Measurements from ENCODE around the gene LRPPRC.

Gene LRPPRC

DNA sequence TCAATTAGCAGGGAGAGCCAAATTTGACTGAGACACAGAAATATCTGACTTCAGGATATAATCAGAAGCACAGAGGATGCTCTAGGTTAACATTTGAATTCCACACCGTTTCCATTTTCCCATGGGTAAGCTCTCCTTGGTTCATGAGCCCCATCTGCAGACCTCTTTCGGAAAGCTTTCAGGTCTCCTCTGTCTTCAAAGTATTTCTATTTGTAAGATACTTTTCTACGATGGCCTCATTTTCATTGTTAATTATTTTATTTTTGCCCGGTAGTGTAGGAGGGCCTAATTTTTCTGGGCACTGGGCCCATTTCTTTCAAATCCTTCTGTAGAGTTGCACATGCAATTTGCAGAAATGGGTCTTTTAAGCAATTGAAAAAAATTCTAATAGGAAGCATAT is 53.8 kb downstream of the LRPPRC start:
- no peaks in the 10 kb centered on the region for H3K4me1 ChIP-seq (ENCODE audit: low read depth, poor library complexity, severe bottlenecking)
- H3K9ac ChIP-seq, result no peak overlapping the region
- H4K20me1 ChIP-seq (ENCODE audit: insufficient read depth), result peaks cover 6% of the 10 kb centered on the region; the same call in 1 of the 2 replicates
- H3K27me3 ChIP-seq (ENCODE audit: insufficient read depth, low read depth), result no peaks in the 10 kb centered on the region
- TF ChIP-seq, protein P1, sequence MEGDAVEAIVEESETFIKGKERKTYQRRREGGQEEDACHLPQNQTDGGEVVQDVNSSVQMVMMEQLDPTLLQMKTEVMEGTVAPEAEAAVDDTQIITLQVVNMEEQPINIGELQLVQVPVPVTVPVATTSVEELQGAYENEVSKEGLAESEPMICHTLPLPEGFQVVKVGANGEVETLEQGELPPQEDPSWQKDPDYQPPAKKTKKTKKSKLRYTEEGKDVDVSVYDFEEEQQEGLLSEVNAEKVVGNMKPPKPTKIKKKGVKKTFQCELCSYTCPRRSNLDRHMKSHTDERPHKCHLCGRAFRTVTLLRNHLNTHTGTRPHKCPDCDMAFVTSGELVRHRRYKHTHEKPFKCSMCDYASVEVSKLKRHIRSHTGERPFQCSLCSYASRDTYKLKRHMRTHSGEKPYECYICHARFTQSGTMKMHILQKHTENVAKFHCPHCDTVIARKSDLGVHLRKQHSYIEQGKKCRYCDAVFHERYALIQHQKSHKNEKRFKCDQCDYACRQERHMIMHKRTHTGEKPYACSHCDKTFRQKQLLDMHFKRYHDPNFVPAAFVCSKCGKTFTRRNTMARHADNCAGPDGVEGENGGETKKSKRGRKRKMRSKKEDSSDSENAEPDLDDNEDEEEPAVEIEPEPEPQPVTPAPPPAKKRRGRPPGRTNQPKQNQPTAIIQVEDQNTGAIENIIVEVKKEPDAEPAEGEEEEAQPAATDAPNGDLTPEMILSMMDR (conservative IDR thresholded peaks at IDR 0.05; ENCODE audit: low read depth, low read length), result no peak
- H3K4me2 ChIP-seq, result no peak overlapping the region
- no peak overlapping the region for H3K27ac ChIP-seq
- H3K36me3 ChIP-seq (ENCODE audit: insufficient read depth), result peaks cover 18% of the 10 kb centered on the region; the same call in 1 of the 2 replicates
- H2AFZ ChIP-seq (ENCODE audit: low read depth), result no peak overlapping the region
- H3K4me3 ChIP-seq (IDR thresholded peaks at IDR 0.05; ENCODE audit: insufficient read depth, low read depth, low read length), result no peak overlapping the region
- H3K79me2 ChIP-seq (ENCODE audit: insufficient read depth, low read depth), result no peaks in the 10 kb centered on the region; the same call in 1 of the 2 replicates

DNA sequence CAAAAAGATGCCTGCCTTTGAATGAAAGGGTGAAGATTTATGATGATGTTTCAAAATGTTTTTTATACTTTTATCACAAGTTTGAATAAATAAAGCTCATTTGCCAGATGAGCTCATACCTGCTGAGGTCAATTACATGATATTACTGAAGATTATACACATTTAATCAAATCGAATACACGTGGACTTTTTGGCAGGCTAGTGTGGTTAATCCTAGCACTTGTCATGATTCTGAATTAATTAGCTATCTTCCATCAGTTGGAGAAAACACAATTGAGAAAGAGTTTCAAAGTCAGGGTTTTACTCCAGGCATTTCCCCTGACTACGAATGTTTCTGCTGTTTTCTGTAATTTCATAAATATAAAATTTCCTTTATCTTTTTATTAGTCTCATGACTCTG is 54.4 kb downstream of the LRPPRC start:
- Histone ChIP-seq H4K20me1 (ENCODE audit: insufficient read depth) (peaks cover 6% of the 10 kb centered on the region; the same call in 1 of the 2 replicates), H2AFZ (ENCODE audit: low read depth) (no peak overlapping the region), H3K36me3 (ENCODE audit: insufficient read depth) (0 out of 2 replicates have a peak, but pooled peaks cover 15% of the 10 kb centered on the region), H3K27ac (no peak overlapping the region), H3K9ac (no peak overlapping the region), H3K4me1 (ENCODE audit: low read depth, poor library complexity, severe bottlenecking) (no peaks in the 10 kb centered on the region), H3K4me3 (IDR thresholded peaks at IDR 0.05; ENCODE audit: insufficient read depth, low read depth, low read length) (no peak overlapping the region), H3K79me2 (ENCODE audit: insufficient read depth, low read depth) (no peaks in the 10 kb centered on the region; the same call in 1 of the 2 replicates), H3K4me2 (no peak overlapping the region), H3K27me3 (ENCODE audit: insufficient read depth, low read depth) (no peaks in the 10 kb centered on the region)
- TF ChIP-seq, protein P1 (conservative IDR thresholded peaks at IDR 0.05; ENCODE audit: low read depth, low read length), result no peak

DNA sequence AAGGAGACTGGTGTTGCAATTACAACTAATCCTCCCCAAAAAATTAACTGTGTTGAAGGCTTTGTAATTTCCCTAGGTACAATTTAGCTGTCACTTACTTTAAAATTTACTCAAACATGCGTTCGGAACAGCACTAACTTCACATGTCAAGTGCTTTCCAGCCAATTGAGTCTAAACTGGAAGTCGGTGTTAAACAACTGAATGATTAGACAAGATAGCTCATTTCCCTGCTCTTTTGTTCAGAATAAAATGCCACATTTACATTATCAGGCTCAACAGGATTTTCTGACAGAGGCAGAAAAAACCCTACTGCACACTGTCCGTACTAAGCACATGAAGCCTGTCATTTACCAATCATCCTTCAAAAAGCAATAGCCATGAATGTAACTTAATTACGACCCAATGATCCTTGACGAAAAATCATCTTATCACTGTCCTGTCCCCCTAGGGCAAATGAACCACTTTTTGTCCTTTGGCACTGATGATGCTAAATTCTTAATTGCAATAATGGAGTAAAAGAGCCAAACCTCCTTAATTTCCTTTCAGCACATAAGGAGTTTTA is 56.0 kb downstream of the LRPPRC start:
- TF ChIP-seq, protein P1 (conservative IDR thresholded peaks at IDR 0.05; ENCODE audit: low read depth, low read length), result no peak
- Histone ChIP-seq H3K9ac (no peak overlapping the region), H3K36me3 (ENCODE audit: insufficient read depth) (0 out of 2 replicates have a peak, but pooled peaks cover 15% of the 10 kb centered on the region), H2AFZ (ENCODE audit: low read depth) (no peak overlapping the region), H3K79me2 (ENCODE audit: insufficient read depth, low read depth) (no peaks in the 10 kb centered on the region; the same call in 1 of the 2 replicates), H4K20me1 (ENCODE audit: insufficient read depth) (no peaks in the 10 kb centered on the region), H3K4me2 (no peak overlapping the region), H3K4me3 (IDR thresholded peaks at IDR 0.05; ENCODE audit: insufficient read depth, low read depth, low read length) (no peak overlapping the region), H3K27ac (no peak overlapping the region), H3K4me1 (ENCODE audit: low read depth, poor library complexity, severe bottlenecking) (no peaks in the 10 kb centered on the region), H3K27me3 (ENCODE audit: insufficient read depth, low read depth) (no peaks in the 10 kb centered on the region)

DNA sequence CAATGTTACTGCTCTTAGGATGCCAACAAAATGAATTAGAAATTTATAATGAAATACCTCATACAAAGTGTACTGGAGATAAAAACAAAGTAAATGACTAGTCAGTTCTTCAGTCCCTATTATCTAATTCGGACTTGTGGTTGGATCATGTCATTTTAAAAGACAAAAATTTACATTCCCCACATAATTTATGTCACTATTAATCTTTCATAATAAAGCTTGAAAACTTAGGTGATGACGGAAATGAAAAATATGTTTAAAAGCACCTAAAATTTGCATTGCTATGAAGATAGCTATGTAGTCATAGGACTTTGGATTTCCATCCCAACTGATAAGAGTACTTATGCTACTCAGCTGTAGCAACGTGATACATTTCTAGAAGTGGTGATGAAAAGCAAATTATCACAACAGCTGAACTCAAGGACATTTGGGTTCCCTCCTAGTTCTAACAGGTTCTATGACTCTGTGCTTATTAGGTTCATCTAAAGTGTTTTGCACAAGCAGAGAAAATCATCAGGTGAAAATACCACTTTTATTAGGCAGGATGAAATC is 58.4 kb downstream of the LRPPRC start:
- Histone ChIP-seq H4K20me1 (ENCODE audit: insufficient read depth) (no peaks in the 10 kb centered on the region), H3K27me3 (ENCODE audit: insufficient read depth, low read depth) (no peaks in the 10 kb centered on the region), H2AFZ (ENCODE audit: low read depth) (no peak overlapping the region), H3K4me2 (no peak overlapping the region), H3K79me2 (ENCODE audit: insufficient read depth, low read depth) (no peaks in the 10 kb centered on the region; the same call in 1 of the 2 replicates), H3K4me3 (IDR thresholded peaks at IDR 0.05; ENCODE audit: insufficient read depth, low read depth, low read length) (no peak overlapping the region), H3K4me1 (ENCODE audit: low read depth, poor library complexity, severe bottlenecking) (no peaks in the 10 kb centered on the region), H3K36me3 (ENCODE audit: insufficient read depth) (0 out of 2 replicates have a peak, but pooled peaks cover 11% of the 10 kb centered on the region), H3K9ac (no peak overlapping the region), H3K27ac (no peak overlapping the region)
- TF ChIP-seq, protein P1 (conservative IDR thresholded peaks at IDR 0.05; ENCODE audit: low read depth, low read length), result no peak

Data from KMS-11 (cell line).